IgD-negative memory B cell (primary cell): ENCODE results near the gene ZNF318. TPM values are rescaled to one million over a fixed set of nuclear protein-coding genes. Genes with fewer than 3 reads are reported as not detected.
"Not testable (repeated sequence)": the region's sequence is repeated elsewhere in the genome, so short reads cannot be mapped to it uniquely, and the experiment has no call there.

Experiments
- H3K27ac Mint-ChIP-seq, 3 donors: one replicate each; pipeline ENCODE4 v1.8.0; 2020 to 2022; ENCODE audit warnings: mild to moderate bottlenecking in 3 of 3, mixed read lengths in 3 of 3, moderate library complexity in 1 of 3
- H3K27me3 Mint-ChIP-seq: one replicate; pipeline ENCODE4 v1.8.0; 2021; ENCODE audit warnings: mixed read lengths
- H3K36me3 Mint-ChIP-seq: one replicate; pipeline ENCODE4 v1.8.0; 2020; ENCODE audit warnings: mild to moderate bottlenecking, mixed read lengths
- H3K4me1 Mint-ChIP-seq, 3 donors: one replicate each; pipeline ENCODE4 v1.8.0; 2020 to 2022; ENCODE audit warnings: mixed read lengths in 3 of 3, mild to moderate bottlenecking in 1 of 3
- H3K4me3 Mint-ChIP-seq, 4 donors: one replicate each; pipeline ENCODE4 v1.8.0; 2020 to 2022; ENCODE audit warnings: mild to moderate bottlenecking in 4 of 4, mixed read lengths in 4 of 4, moderate library complexity in 3 of 4
- H3K9me3 Mint-ChIP-seq, 3 donors: one replicate each; pipeline ENCODE4 v1.8.0; 2020 to 2021; ENCODE audit warnings: mixed read lengths in 3 of 3, mild to moderate bottlenecking in 1 of 3
- polyA plus RNA-seq: library from polyadenylated mRNA; unstranded; fragments of 300-500 nt; fragmentation: Illumina TruSeq; gene quantifications from one replicate; pipeline ENCODE4 v1.2.3, GENCODE V29; 2021

The ZNF318 gene
- polyA plus RNA-seq, 1 donor from 2014 or later = 10.7 TPM

DNA sequence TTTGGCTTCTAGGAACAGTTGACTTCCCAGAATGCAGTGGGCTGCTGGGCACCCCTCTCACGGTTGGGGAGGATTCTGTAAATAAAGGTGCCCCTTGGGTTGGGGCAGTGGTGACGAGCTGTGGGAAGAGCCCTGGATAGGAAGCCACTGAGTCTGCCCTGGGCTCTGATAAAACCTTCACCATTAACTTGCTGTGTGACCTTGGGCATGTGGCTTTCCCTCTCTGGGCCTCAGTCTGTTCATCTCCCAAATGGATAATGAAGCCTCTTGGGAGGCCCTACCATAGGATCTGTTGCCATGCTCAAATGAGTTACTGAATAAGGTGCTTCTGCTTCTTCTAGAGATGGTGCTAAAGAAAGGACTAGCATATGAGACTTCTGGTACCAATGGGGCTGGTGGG lies 64.6 kb downstream of the ZNF318 start:
- Mint-ChIP-seq H3K4me3 (no peak overlapping the region), H3K9me3 (no peaks in the 10 kb centered on the region), H3K4me1 (peaks cover 0 to 8% (median 5%) of the 10 kb centered on the region in 3 donors), H3K27ac (no peak overlapping the region), H3K36me3 (peaks cover 3% of the 10 kb centered on the region), H3K27me3 (peaks cover 5% of the 10 kb centered on the region)

DNA sequence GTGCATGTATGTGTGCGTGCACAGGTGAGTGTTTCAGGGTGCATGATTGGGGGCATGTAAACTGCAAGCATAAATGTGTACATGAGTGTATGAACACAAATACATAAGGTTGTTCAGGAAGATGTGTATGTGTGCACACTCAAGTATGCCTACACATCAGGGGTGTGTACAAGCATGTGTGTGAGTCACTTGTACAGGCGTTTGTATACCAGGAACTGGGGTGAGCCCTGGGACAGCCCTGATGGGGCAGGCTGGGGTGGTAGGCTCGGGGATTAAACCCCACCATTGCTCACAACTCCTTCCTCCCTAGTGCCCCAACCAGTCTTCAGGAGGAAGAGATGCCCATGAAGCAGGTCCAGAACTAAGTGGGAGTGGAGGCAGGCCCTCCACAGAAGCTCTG lies 65.1 kb downstream of the ZNF318 start:
- H3K27ac Mint-ChIP-seq = no peak overlapping the region
- no peaks in the 10 kb centered on the region for H3K9me3 Mint-ChIP-seq
- peaks cover 0 to 8% (median 5%) of the 10 kb centered on the region in 3 donors for H3K4me1 Mint-ChIP-seq
- H3K36me3 Mint-ChIP-seq = peaks cover 3% of the 10 kb centered on the region
- no peak overlapping the region for H3K4me3 Mint-ChIP-seq
- peaks cover 6% of the 10 kb centered on the region for H3K27me3 Mint-ChIP-seq

GRCh38 chr6:43303751-43304331 lies 65.6 kb downstream of the ZNF318 start:
- Mint-ChIP-seq H3K27ac (no peak overlapping the region), H3K36me3 (peaks cover 3% of the 10 kb centered on the region)

DNA sequence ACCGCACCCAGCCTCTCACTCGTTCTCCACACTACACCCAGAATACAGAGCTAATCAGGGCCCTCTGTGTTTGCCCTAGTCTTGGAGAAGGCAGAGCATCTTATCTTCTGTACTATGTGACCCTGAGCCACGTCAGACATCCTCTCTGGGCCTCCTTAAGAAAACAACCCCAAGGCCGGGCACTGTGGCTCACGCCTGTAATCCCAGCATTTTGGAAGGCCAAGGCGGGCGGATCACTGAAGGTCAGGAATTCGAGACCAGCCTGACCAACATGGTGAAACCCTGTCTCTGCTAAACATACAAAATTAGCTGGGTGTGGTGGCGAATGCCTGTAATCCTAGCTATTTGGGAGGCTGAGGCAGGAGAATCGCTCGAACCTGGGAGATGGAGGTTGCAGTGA lies 66.4 kb downstream of the ZNF318 start:
- not testable (repeated sequence) for H3K27ac Mint-ChIP-seq

More at GRCh38 chr6:43303751-43304331, 65.6 kb downstream of the ZNF318 start:
- Mint-ChIP-seq H3K4me3 (no peak overlapping the region), H3K9me3 (no peaks in the 10 kb centered on the region), H3K4me1 (peaks cover under 1 to 6% (median 5%) of the 10 kb centered on the region in 3 donors), H3K27me3 (peaks cover 7% of the 10 kb centered on the region)

GRCh38 chr6:43302126-43302525 lies 67.3 kb downstream of the ZNF318 start:
- H3K36me3 Mint-ChIP-seq = peaks cover 3% of the 10 kb centered on the region
- H3K4me3 Mint-ChIP-seq = no peak overlapping the region
- no peaks in the 10 kb centered on the region for H3K9me3 Mint-ChIP-seq
- peaks cover 10% of the 10 kb centered on the region for H3K27me3 Mint-ChIP-seq
- H3K27ac Mint-ChIP-seq = peak overlapping the region in 1 of 3 donors; percentile 69
- H3K4me1 Mint-ChIP-seq = peaks cover 0 to 3% (median 2%) of the 10 kb centered on the region in 3 donors

More for the DNA sequence above, 66.4 kb downstream of the ZNF318 start:
- H3K27me3 Mint-ChIP-seq, H3K4me1 Mint-ChIP-seq, H3K4me3 Mint-ChIP-seq, H3K36me3 Mint-ChIP-seq, H3K9me3 Mint-ChIP-seq: not testable (repeated sequence)

DNA sequence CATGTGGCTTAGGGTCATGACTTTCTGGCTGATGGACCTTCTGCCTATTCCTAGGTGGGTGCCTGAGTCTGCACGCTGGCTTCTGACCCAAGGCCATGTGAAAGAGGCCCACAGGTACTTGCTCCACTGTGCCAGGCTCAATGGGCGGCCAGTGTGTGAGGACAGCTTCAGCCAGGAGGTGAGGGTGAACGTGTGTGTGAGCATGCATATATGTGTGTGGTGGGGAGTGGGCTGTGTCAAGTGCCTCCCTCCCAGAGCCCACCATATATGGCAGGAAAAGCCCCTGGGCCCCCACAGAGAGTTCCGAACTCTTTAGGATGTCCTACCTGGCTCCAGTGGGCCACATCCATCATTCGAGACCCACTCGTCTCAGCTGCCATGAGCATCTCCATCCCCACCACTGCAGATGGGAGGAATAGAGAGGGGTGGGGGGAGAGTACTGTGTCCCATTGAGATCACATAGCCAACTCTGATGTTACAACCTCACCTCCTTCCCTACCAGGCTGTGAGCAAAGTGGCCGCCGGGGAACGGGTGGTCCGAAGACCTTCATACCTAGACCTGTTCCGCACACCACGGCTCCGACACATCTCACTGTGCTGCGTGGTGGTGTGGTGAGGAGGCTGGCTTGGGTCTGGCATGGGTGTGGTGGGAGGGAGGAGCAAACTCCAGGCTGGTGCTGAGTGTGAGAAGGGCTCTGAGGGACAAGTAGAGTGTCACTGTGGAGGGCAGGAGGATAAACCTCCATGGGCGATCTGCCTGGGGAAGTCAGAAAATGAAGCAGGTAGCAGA lies 68.2 kb downstream of the ZNF318 start:
- peaks cover 0 to 3% (median 2%) of the 10 kb centered on the region in 3 donors for H3K4me1 Mint-ChIP-seq
- peaks cover 3% of the 10 kb centered on the region for H3K36me3 Mint-ChIP-seq
- H3K27ac Mint-ChIP-seq = no peak overlapping the region
- H3K4me3 Mint-ChIP-seq = no peak overlapping the region
- peaks cover 0 to 2% (median 0%) of the 10 kb centered on the region in 3 donors for H3K9me3 Mint-ChIP-seq
- peaks cover 10% of the 10 kb centered on the region for H3K27me3 Mint-ChIP-seq

- Mint-ChIP-seq H3K9me3 (peaks cover 0 to 2% (median 0%) of the 10 kb centered on the region in 3 donors), H3K4me3 (no peak overlapping the region), H3K4me1 (peaks cover 0 to 3% (median 2%) of the 10 kb centered on the region in 3 donors), H3K27ac (no peak overlapping the region), H3K27me3 (peaks cover 10% of the 10 kb centered on the region), H3K36me3 (peaks cover 3% of the 10 kb centered on the region)
Measured at GRCh38 chr6:43299338-43300293, 69.8 kb downstream of the ZNF318 start.

DNA sequence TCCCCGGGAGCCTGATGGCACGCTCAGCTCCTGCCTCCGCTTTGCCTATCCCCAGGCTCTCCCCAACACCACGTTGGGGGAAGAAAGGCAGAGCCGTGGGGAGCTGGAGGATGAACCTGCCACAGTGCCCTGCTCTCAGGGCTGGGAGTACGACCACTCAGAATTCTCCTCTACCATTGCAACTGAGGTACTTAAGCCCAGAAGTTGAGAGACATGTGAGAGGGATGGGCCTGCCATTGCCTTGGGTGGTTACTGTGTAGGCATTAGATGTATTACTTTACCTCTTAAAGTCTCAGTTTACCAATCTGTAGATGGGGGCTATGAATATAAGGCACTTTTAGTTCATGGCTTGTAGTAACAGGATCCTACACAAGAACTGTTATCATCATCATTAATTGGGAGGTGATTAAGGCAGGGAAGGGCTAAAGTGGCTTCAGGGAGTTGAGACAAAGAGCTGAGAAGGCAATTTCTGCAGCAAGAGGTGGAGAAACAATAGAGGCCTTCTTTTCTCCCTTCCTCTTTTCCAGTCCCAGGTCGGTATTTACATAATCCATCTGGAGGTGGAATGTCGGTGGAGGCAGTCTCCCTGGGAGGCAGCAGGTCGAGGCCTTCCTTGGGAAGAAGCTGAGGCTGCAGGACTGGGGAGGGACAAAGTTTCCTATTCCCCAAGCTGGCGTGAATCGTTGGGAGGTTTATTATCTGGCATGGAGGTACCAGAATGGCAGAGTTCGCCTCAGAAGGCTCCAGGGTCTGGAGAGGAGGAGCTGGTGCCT lies 70.7 kb downstream of the ZNF318 start:
- peaks cover 10% of the 10 kb centered on the region for H3K27me3 Mint-ChIP-seq

DNA sequence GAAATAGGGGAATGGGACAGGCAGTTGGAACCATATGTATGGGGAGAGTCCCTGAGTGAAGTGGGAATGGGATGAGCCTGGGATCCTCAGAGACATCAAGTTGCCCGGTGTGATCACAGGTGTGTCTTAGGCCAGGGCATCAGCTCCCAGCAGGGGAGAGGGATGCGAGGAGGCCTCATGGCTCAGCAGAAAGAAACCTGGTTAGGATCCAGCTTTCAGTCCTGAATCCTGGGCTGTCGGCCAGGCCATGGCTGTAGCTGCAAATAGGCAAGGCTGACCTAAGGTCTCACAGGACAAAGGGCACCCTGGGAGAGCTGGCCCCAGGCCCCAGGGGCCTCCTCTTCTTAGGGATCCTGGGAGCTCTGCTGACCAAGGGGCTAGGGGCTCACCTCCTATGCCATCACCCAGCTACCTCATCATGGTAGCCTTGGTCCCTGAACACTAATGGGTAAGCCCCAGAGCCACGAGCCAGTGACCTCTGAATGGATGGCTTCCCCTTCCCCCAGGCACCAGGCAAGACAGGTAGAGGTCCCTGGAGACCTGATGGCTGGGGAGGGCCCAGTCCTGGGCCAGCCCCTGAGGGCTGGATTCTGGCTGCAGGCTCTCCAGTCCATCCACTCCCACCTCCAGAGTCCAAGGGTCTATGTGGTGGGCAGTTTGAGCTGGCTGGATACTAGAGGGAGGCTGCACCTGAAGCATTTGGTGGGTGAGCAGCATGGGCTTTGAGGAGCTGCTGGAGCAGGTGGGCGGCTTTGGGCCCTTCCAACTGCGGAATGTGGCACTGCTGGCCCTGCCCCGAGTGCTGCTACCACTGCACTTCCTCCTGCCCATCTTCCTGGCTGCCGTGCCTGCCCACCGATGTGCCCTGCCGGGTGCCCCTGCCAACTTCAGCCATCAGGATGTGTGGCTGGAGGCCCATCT lies 71.5 kb downstream of the ZNF318 start, which contains the start of gene SLC22A7:
SLC22A7 (plus strand) TSS at position 617 of the 921 bp plus-strand sequence; CDS start at position 716, 99 bp downstream.
- H3K27ac Mint-ChIP-seq = no peak within 1 kb of the TSS
- H3K4me3 Mint-ChIP-seq = no peak within 1 kb of the TSS
- H3K27me3 Mint-ChIP-seq = peaks cover 10% of the 10 kb centered on the region
- H3K36me3 Mint-ChIP-seq = peaks cover 2% of the 10 kb centered on the region
- peaks cover 0 to 2% (median 0%) of the 10 kb centered on the region in 3 donors for H3K9me3 Mint-ChIP-seq
- peaks cover 0 to 3% (median 2%) of the 10 kb centered on the region in 3 donors for H3K4me1 Mint-ChIP-seq

More for the DNA sequence above, 70.7 kb downstream of the ZNF318 start:
- Mint-ChIP-seq H3K9me3 (peaks cover 0 to 2% (median 0%) of the 10 kb centered on the region in 3 donors), H3K36me3 (peaks cover 3% of the 10 kb centered on the region), H3K4me1 (peaks cover 0 to 3% (median 2%) of the 10 kb centered on the region in 3 donors), H3K27ac (no peak overlapping the region), H3K4me3 (no peak overlapping the region)

DNA sequence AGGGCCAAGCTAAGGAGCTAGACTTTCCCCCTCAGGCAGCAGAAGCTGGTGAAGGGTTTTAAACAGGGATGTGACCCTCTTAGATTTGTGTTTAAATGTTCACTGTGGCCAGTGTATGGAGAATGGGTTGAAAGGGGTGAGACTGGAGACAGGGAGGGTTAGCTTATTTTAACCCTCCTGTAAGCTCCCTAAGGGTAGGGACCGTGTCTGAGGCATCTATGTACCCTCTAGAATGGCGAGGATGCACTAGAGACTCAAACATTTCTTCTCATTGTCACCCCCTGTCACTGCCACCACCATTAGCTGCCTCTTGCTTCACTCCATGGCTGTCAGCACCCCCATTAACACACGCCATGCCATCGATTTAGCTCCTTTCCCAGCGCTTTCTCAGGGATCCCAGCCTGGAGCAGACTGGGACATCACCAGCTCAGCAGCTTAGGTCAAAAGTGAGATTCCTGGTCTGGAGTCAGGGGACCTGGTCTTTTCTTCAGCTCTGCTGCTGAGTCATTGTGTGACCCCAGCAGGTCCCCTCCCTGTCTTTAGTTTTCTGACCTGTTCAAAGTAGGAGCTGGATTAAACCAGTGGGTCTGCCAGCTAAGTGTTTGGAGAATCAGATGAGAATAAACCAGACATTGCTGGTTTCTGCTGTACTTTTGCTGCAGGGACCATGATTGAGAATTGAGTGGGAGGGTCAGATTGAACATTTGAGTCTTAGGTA lies 72.5 kb downstream of the ZNF318 start:
- H3K4me1 Mint-ChIP-seq = peaks cover 0 to 3% (median 2%) of the 10 kb centered on the region in 3 donors
- H3K4me3 Mint-ChIP-seq = no peak overlapping the region
- peaks cover 14% of the 10 kb centered on the region for H3K27me3 Mint-ChIP-seq
- H3K9me3 Mint-ChIP-seq = peaks cover 0 to 2% (median 0%) of the 10 kb centered on the region in 3 donors
- peaks cover 2% of the 10 kb centered on the region for H3K36me3 Mint-ChIP-seq
- no peak overlapping the region for H3K27ac Mint-ChIP-seq

DNA sequence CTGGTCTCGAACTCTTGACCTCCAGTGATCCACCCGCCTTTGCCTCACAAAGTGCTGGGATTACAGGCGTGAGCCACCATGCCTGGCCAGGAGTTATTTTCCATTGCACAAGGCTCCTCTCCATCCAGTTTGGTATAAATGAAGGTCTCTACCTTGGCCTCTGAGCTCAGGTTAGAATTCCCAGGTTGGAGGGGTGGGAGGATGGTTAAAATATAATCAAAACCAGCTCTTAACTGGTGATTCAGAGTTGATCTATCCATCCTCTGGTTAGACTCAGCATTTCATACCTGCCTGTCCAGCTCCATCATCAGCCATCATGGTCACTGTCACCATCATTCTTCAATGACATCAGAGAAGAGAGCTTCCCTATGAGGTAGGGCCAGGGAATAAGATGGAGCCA lies 74.0 kb downstream of the ZNF318 start:
- no peak overlapping the region for H3K27ac Mint-ChIP-seq
- peaks cover 12% of the 10 kb centered on the region for H3K27me3 Mint-ChIP-seq
- H3K4me3 Mint-ChIP-seq = no peak overlapping the region
- peaks cover 2% of the 10 kb centered on the region for H3K36me3 Mint-ChIP-seq
- H3K9me3 Mint-ChIP-seq = peaks cover 0 to 2% (median 0%) of the 10 kb centered on the region in 3 donors
- H3K4me1 Mint-ChIP-seq = peaks cover 0 to 3% (median 2%) of the 10 kb centered on the region in 3 donors

DNA sequence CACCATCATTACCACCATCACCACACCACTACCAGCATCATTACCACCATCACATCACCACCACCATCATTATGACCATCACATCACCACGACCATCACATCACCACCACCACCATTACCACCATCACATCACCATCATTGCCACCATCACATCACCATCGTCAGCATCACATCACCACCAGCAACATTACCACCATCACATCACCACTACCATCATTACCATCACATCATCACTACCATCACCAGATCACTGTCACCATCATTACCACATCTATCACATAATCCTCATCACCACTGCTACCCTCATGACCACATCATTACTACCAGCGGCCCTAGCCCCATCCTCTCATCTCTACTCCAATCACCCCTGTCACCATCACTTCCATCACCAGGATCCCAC lies 74.9 kb downstream of the ZNF318 start:
- H3K4me1 Mint-ChIP-seq = peaks cover 0 to 2% (median 0%) of the 10 kb centered on the region in 3 donors
- H3K9me3 Mint-ChIP-seq = peaks cover 0 to 2% (median 0%) of the 10 kb centered on the region in 3 donors
- H3K27ac Mint-ChIP-seq = no peak overlapping the region
- H3K27me3 Mint-ChIP-seq = peaks cover 9% of the 10 kb centered on the region
- no peak overlapping the region for H3K4me3 Mint-ChIP-seq
- no peaks in the 10 kb centered on the region for H3K36me3 Mint-ChIP-seq

DNA sequence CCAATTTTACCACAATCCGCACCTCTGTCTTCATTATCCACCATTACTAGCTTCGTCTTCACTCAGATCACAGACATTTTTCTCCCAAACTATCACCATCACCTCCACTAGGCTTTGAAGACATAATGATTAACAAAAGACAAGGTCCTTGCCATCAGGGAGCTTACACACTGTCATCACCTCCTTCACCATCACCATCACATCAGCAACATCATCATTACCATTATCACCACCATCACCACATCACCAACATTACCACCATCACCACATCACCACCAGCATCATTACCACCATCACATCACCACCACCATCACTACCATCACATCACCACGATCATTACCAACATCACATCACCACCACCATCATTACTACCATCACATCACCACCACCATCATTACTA lies 75.7 kb downstream of the ZNF318 start:
- Mint-ChIP-seq H3K4me1 (peaks cover 0 to under 1% (median 0%) of the 10 kb centered on the region in 3 donors), H3K9me3 (peaks cover 0 to 2% (median 0%) of the 10 kb centered on the region in 3 donors), H3K36me3 (no peaks in the 10 kb centered on the region), H3K27ac (no peak overlapping the region), H3K27me3 (peaks cover 5% of the 10 kb centered on the region), H3K4me3 (no peak overlapping the region)
